Measurements from ENCODE around the gene GOPC. TPM values are rescaled to one million over a fixed set of nuclear protein-coding genes. Genes with fewer than 3 reads are reported as not detected.

GOPC gene
- total RNA-seq, 1 experiment from 2014 or later = 33.5 TPM

DNA sequence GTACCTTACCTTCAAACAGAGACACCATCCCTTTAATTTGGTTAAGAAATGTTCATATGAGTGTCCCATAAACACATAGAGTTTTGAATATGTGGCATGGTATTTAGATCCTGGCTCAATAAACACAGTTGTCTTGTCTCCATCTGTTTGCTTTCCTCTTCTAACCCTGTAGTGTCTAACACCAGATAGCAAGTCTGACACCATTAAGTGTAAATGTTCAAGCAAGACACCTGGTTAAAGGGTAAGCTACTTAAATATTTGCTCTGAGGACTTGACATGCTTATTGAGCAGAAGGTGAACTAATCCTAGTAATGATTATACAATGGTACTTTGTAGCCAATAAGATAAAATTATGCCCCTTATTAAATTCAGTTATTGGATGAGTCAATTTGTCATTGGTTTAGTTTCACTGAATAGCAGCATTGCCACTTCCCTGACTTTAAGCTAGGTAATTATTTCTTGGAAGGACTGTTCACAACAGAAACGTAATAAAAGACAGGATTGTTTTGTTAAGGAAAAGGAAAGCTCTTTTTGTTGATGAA, 26.9 kb upstream of the GOPC start:
- Mint-ChIP-seq H3K4me3 (ENCODE audit: low read depth, unreplicated experiment) (no peak overlapping the region), H3K9me3 (ENCODE audit: low read depth, unreplicated experiment) (peaks cover 2% of the 10 kb centered on the region), H3K27ac (ENCODE audit: unreplicated experiment) (no peak overlapping the region), H3K27me3 (ENCODE audit: unreplicated experiment) (no peaks in the 10 kb centered on the region), H3K36me3 (ENCODE audit: insufficient read depth, unreplicated experiment) (no peaks in the 10 kb centered on the region), H3K4me1 (ENCODE audit: low read depth, unreplicated experiment) (no peaks in the 10 kb centered on the region)
- CTCF ChIA-PET = no interaction called here
- no TSS peak for BruUV-seq (replicated peaks)
- intact Hi-C loops (cut with micrococcal nuclease; ENCODE audit: unreplicated experiment) = no loop called here
- TF ChIP-seq CTCF (IDR thresholded peaks at IDR 0.05; ENCODE audit: unreplicated experiment) = no peak
- DNase-seq = no peak

GRCh38 chr6:117627533-117627932, 25.2 kb upstream of the GOPC start:
- BruUV-seq (replicated peaks) = no TSS peak
- Mint-ChIP-seq H3K36me3 (ENCODE audit: insufficient read depth, unreplicated experiment) (no peaks in the 10 kb centered on the region), H3K27ac (ENCODE audit: unreplicated experiment) (no peak overlapping the region), H3K9me3 (ENCODE audit: low read depth, unreplicated experiment) (peaks cover 2% of the 10 kb centered on the region), H3K4me3 (ENCODE audit: low read depth, unreplicated experiment) (no peak overlapping the region), H3K4me1 (ENCODE audit: low read depth, unreplicated experiment) (no peaks in the 10 kb centered on the region), H3K27me3 (ENCODE audit: unreplicated experiment) (no peaks in the 10 kb centered on the region)
- no peak for TF ChIP-seq CTCF (IDR thresholded peaks at IDR 0.05; ENCODE audit: unreplicated experiment)
- no peak for DNase-seq
- intact Hi-C loops (cut with micrococcal nuclease; ENCODE audit: unreplicated experiment) = no loop called here
- CTCF ChIA-PET = no interaction called here

GRCh38 chr6:117624869-117625481, 22.7 kb upstream of the GOPC start:
- DNase-seq = no peak
- no peaks in the 10 kb centered on the region for H3K36me3 Mint-ChIP-seq (ENCODE audit: insufficient read depth, unreplicated experiment)
- BruUV-seq (replicated peaks) = no TSS peak
- H3K4me1 Mint-ChIP-seq (ENCODE audit: low read depth, unreplicated experiment) = no peaks in the 10 kb centered on the region
- no peak overlapping the region for H3K27ac Mint-ChIP-seq (ENCODE audit: unreplicated experiment)
- no peak for TF ChIP-seq CTCF (IDR thresholded peaks at IDR 0.05; ENCODE audit: unreplicated experiment)
- intact Hi-C loops (cut with micrococcal nuclease; ENCODE audit: unreplicated experiment) = no loop called here
- H3K9me3 Mint-ChIP-seq (ENCODE audit: low read depth, unreplicated experiment) = peaks cover 2% of the 10 kb centered on the region
- CTCF ChIA-PET = no interaction called here
- no peaks in the 10 kb centered on the region for H3K27me3 Mint-ChIP-seq (ENCODE audit: unreplicated experiment)
- H3K4me3 Mint-ChIP-seq (ENCODE audit: low read depth, unreplicated experiment) = no peak overlapping the region

GRCh38 chr6:117619178-117619577, 16.9 kb upstream of the GOPC start:
- no peaks in the 10 kb centered on the region for H3K27me3 Mint-ChIP-seq (ENCODE audit: unreplicated experiment)
- H3K36me3 Mint-ChIP-seq (ENCODE audit: insufficient read depth, unreplicated experiment) = no peaks in the 10 kb centered on the region
- DNase-seq = no peak
- H3K4me1 Mint-ChIP-seq (ENCODE audit: low read depth, unreplicated experiment) = no peaks in the 10 kb centered on the region
- intact Hi-C loops (cut with micrococcal nuclease; ENCODE audit: unreplicated experiment) = no loop called here
- no peaks in the 10 kb centered on the region for H3K9me3 Mint-ChIP-seq (ENCODE audit: low read depth, unreplicated experiment)
- TF ChIP-seq CTCF (IDR thresholded peaks at IDR 0.05; ENCODE audit: unreplicated experiment) = no peak
- CTCF ChIA-PET = no interaction called here
- H3K4me3 Mint-ChIP-seq (ENCODE audit: low read depth, unreplicated experiment) = no peak overlapping the region
- no TSS peak for BruUV-seq (replicated peaks)
- no peak overlapping the region for H3K27ac Mint-ChIP-seq (ENCODE audit: unreplicated experiment)

Measured in Calu3 (cell line).